ENCODE data around the gene ZNF816. TPM values are rescaled to one million over a fixed set of nuclear protein-coding genes. Genes with fewer than 3 reads are reported as not detected.
"Not testable (repeated sequence)": the region's sequence is repeated elsewhere in the genome, so short reads cannot be mapped to it uniquely, and the experiment has no call there.

ZNF816 gene
- polyA plus RNA-seq (ENCODE audit: insufficient read depth in 1 of 5, insufficient read length in 5 of 5, low replicate concordance in 1 of 5) = 10 to 100 TPM; 12.0 to 21.6 (median 18.9) TPM
- long read RNA-seq, donor 1, partial matches to known transcripts = 0 of 5 reads
- long read RNA-seq, donor 1, other reads (novel, unspliced or antisense) = 0 of 5 reads
- long read RNA-seq, donor 2, partial matches to known transcripts = 0 of 3 reads
- long read RNA-seq, donor 2, other reads (novel, unspliced or antisense) = 0 of 3 reads
- long read RNA-seq, donor 3, partial matches to known transcripts = 0 of 3 reads
- long read RNA-seq, donor 3, other reads (novel, unspliced or antisense) = 0 of 3 reads
- long read RNA-seq, donor 4, partial matches to known transcripts = 0 of 1 reads
- long read RNA-seq, donor 4, other reads (novel, unspliced or antisense) = 0 of 1 reads
- long read RNA-seq, donor 5, partial matches to known transcripts = 0 of 8 reads
- long read RNA-seq, donor 5, other reads (novel, unspliced or antisense) = 0 of 8 reads
- long read RNA-seq, donor 6, partial matches to known transcripts = 0 of 3 reads
- long read RNA-seq, donor 6, other reads (novel, unspliced or antisense) = 0 of 3 reads
- long read RNA-seq, donor 7, partial matches to known transcripts = 0 of 5 reads
- long read RNA-seq, donor 7, other reads (novel, unspliced or antisense) = 0 of 5 reads
- long read RNA-seq, donor 8, partial matches to known transcripts = 0 of 3 reads
- long read RNA-seq, donor 8, other reads (novel, unspliced or antisense) = 0 of 3 reads

- peak; percentile 95 for DNase-seq
Observed at GRCh38 chr19:52962394-52963246, at the start of gene ZNF816. TSS of gene ZNF816 (minus strand) at chr19:52962881. CDS start at chr19:52956089, 6,792 bp downstream.

- DNase-seq = no peak
Observed at GRCh38 chr19:53012006-53012405, 49.3 kb upstream of the ZNF816 start.

DNA sequence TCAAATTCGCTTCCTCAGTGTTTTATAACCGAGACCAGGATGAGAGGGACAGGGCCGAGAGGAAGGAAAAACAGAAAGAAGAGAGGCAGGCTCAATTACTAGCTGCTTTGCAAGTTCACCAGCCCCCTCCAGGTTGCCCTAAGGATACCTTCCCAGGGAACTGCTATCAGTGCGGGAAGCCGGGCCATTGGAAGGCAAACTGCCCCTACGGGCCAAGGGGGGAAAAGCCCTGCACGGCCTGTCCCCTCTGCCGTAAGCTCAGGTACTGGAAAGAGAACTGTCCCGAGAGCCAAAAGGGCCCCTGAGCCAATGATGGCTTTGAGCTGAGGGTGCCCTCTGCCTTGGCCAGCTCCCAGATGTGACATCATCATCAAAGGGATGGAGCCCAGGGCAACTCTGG lies 47.8 kb upstream of the ZNF816 start:
- DNase-seq = no peak

- DNase-seq = no peak
Observed at GRCh38 chr19:53008061-53008778, 45.5 kb upstream of the ZNF816 start.

GRCh38 chr19:53007606-53008005 lies 44.9 kb upstream of the ZNF816 start:
- no peak for DNase-seq

DNA sequence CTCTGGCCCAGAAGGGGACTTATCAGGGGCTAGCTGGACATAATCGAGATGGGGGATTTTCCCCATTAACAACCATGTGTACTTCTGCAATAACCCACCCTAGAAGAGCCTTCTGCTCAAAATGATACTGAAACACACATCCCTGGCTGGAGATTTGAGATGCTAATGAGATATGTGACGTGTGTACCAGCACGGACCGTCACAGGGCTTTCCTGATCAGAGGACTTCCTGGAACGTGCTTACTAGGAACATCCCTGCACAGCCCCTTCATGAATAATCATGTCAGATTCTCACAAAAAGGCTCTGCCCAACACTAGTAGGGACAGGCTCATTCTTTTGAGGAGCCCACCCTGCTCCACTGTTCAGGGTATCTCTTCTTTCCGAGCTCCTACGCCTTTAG lies 44.5 kb upstream of the ZNF816 start:
- no peak for DNase-seq

DNA sequence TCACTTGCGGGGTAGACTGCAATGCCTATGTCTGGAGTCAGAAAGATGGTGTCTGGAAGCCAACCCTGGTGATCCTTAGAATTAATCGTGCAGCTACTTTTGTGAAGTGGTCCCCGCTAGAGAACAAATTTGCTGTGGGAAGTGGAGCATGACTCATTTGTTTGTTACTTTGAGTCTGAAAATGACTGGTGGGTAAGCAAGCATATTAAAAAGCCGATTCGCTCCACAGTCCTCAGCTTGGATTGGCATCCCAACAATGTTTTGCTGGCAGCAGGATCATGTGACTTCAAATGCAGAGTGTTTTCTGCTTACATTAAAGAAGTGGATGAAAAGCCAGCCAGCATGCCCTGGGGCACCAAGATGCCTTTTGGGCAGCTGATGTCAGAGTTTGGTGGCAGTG lies 41.6 kb upstream of the ZNF816 start:
- no peak for DNase-seq

DNA sequence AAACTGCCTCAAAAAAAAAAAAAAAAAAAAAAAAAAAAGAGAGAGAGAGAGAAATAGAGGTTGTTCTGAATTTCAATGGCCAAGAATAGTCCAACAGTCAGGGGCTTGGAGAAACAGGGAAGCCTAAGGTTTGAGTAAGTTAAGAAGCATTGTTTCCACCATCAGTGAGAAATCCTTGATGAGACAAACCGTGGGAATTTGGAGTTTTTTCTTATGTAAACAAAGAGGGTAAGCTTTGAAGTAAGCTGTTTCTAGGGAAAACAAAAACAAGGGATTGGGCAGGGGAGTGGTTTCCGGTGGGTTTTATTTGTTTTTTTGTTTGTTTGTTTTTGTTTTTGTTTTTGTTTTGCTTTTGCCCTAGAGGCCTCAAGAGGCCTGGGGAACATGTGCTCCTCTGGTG lies 39.8 kb upstream of the ZNF816 start:
- no peak for DNase-seq

GRCh38 chr19:52997975-52998374 lies 35.3 kb upstream of the ZNF816 start:
- DNase-seq = no peak

DNA sequence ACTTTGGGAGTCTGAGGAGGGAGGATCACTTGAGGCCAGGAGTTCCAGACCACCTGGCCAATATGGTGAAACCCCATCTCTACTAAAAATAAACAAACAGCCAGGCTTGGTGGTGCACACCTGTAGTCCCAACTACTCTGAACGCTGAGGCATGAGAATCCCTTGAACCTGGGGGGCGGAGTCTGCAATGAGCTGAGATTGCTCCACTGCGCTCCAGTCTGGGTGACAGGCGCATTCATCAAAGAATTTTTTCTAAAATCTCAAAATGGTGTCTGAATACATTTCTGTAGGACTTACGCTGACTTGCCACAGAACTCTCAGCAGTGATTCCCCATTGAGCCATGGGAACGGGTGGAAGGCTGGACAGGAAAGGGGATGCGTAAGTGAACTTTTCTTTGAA lies 33.0 kb upstream of the ZNF816 start:
- DNase-seq = no peak

- DNase-seq = peak; percentile 75 to 79
Observed at GRCh38 chr19:52993342-52994178, 30.9 kb upstream of the ZNF816 start.

DNA sequence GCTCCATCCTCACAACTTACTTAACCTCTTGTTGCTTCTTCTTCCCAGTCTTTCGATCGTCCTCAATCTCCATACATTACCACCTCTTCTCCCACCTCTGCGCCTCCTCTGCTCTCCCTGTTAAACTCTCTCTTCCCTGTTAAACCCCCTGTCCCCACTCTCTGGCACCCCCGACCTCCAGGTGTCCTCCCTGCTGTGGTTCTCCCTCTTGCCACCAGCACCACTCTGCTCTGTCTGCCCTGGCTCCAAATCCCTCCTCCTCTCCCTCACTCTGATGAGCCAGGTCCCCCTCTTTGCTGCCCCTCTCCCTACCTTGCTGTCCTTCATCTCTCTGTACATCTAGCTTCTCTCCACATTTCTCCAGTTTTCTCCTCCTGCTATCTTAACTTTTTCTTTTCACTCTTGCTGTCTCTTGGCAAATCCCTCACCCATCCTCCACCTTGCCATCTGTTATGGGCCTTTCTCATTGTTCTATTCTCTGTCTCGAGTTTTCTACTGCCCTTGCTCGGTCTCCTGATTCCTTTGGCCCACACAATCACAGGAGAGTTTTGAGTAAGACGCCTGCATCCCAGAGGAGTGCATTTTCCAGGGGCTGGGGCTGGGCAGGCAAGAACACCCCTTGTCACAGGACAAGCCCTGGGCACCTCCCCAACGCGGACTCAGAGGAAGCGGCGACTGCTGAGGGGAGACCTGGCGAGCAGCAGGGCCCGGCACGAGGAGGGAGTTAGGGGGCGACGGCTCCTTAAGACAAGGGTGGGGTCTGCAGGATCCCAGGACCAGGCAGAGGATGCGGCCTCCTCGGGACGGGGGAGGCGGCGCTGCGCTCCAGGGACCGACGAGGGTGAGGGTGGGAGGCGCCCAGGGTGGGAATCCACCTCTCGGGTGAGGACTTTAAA lies 29.7 kb upstream of the ZNF816 start:
- peak; percentile 7 to 18 for DNase-seq

DNA sequence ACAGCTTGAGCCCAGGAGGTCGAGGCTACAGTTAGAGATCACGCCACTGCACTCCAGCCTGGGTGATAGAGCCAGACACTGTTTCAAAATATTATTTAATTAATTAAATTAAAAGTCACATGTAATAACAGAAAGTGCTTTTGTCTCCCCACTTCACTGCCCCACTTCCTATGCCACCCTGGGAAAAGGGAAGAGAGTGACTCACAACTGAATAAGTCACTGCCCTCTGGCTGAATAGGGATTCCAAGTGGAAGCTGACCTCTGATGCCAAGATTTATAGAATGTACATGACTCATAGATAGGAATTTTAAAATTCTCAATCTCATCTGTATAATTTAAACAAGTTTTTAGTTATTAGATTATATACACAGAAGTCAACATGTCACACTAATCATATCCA lies 28.8 kb upstream of the ZNF816 start:
- DNase-seq = no peak

DNA sequence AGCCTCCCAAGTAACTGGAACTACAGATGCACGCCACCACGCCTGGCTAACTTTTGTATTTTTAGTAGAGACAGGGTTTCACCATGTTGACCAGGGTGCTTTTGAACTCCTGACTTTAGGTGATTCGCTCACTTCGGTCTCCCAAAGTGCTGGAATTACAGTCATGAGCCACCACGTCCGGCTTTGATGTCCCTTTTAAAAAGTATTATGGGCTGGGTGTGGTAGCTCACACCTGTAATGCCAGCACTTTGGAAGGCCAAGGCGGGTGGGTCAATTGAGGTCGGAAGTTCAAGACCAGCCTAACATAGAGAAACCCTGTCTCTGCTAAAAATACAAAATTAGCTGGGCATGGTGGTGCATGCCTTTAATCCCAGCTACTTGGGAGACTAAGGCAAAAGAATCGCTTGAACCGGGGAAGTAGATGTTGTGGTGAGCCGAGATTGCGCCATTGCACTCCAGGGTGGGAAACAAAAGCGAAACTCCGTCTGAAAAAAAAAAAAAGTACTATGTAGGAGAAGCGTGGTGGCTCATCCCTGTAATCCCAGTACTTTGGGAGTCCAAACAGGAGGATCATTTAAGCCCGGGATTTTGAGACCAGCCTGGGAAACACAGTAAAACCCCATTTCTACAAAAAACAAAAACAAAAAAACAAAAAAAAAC lies 28.2 kb upstream of the ZNF816 start:
- DNase-seq = no peak

DNA sequence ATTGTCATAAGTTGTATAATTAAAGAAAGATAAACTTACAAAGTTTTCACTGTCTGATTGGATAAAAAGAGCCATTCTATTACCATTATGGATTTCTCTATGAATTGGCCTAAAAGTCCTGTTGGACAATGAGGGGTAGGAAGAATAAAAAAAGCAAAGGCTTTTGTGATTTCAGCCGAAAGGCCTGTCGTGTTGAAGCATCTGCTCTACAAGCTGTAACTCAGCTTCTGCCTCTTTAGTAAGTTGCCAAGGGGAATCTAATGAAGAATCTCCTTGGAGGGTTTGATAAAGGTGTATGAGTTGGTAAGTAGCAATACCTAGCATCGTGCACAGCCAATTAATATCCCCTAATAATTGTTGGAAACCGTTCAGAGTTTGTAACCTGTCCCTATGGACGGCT lies 25.8 kb upstream of the ZNF816 start:
- no peak for DNase-seq

- no peak for DNase-seq
Observed at GRCh38 chr19:52987221-52987620, 24.5 kb upstream of the ZNF816 start.

GRCh38 chr19:52983167-52983566 lies 20.5 kb upstream of the ZNF816 start:
- DNase-seq = not testable (repeated sequence)

GRCh38 chr19:52981329-52981728 lies 18.6 kb upstream of the ZNF816 start:
- DNase-seq = no peak

- no peak for DNase-seq
Observed at GRCh38 chr19:52967772-52968171, 5.1 kb upstream of the ZNF816 start.
